ENCODE measurements around the gene SMC1A. TPM values are rescaled to one million over a fixed set of nuclear protein-coding genes. Genes with fewer than 3 reads are reported as not detected.

The SMC1A gene
- 7.9 and 31.2 TPM in 2 replicates for total RNA-seq

DNA sequence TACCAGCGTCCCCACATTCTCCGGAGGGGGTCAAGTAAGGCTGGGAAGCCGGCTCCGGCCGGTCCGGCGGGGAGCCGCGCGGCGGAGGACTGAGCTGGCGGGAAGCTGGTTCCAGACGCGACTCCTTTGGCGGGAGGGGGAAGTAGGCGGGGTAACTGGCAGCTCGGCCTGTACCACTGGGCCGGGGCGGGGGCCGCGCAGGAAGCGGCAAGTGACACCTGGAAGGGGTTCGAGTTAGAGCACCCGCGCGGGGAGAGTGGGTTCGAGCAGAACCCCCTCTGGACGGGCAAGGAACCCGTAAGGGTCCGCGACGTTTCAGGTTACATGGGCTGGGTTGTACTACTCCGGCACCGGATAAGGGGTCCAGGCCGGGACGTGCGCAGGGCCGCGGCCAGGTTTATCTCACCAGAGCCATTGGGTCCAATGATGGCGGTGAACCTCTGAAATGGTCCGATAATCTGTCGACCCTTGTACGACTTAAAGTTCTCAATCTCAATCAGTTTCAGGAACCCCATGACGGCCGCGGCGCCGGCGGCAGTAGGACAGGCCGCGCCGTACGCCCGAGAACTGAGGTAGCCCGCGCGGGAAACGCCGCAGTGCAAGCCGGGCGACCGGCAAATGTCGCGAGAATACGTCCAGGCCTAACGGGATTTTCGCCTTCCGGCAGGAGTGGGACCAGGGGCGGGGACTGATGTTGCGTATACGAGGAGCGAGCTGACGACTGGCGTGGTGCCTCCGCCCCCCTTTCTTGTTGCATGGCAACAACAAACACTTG is at the start of gene SMC1A:
Gene SMC1A (minus strand): TSS at position 569 of the 775 bp plus-strand sequence. CDS start 54 bp downstream, at position 515.

DNA sequence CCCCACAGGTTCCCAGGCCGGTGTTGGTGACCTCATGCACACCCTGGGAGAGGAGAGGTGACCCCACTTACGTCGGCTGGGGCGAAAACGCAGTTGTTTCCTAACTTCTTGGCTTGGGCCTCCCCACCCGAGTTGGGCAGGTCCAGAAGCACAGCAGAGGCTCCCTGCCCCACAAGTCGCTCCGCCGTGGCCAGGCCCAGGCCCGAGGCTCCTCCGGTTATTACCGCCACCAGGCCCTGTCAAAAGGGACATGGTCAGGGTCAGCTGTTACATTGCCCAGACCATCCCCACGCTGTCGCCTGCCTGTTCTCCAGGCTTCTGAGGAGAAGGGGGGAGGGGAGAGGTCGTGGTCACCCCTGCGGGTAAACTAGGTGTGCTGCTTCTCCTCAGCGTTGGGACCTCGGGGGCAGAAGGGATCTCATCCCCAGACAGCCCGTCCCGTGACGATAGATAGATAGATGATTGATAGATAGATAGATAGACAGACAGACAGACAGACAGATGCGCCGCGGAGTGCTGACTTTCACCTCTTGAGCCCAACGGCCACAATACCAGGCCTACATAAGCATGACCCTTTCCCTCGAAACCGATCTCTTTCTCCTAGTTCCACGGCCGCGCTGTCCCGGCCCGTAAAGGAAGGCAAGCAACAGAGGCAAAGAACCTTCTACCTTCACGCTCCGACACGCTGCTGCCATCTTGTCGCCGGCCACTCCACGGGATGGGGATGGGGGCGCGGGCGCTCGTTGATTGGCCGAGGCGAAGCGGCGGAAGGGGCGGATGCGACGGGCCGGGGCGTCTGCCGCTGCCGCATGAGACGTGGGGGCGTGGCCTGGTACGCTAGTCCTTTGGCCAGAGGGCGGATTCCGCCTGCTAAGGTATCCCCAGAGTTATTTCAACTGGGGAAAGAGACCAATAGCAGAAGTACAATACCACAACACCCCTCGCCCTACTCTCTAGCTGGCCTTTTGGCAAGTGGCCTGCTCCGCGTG is 11.5 kb upstream of the SMC1A start, which contains the start of gene HSD17B10:
Gene HSD17B10 (minus strand): TSS at position 720 of the 989 bp plus-strand sequence. CDS start 25 bp downstream, at position 695.

DNA sequence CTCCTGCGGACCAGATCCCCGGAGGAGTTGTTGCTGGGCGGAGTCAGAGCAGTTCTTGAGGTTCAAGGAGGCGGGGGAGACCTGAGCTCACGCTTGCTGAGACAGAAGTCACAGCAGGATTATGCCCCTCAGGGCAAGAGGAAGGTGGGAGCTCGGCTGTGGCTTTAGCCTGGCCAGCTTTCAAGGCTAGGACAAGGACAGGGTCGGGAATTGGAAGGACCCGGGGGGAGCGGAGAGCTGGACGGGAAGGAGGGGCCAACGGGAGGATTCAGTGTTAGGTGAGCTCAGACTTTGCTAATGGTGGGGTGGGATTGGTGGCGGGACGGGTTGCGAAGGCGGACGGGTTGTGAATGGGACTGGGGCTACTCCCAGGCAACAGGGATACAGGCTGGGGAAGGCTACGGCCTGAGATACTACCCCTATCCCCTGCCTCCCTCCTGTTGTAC is 430 bp upstream of the SMC1A start, which contains the start of gene RIBC1:
Gene RIBC1 (plus strand): TSS at position 13 of the 446 bp plus-strand sequence. CDS start 3,404 bp downstream, outside the sequence.

Other genes starting within 250 kb of the SMC1A start
- 104 and 185 TPM in 2 replicates for gene KDM5C, start 197.4 kb downstream of the SMC1A start, total RNA-seq
- 2.7 and 10.8 TPM in 2 replicates for gene IQSEC2, start 141.1 kb downstream of the SMC1A start, total RNA-seq
- gene RIBC1, start 219 bp upstream of the SMC1A start, total RNA-seq: 0.34 and 0.50 TPM in 2 replicates
- gene HSD17B10, start 11.7 kb upstream of the SMC1A start, total RNA-seq: 46.1 and 49.6 TPM in 2 replicates